SH-SY5Y (cell line): ENCODE measurements around the gene KLK12.

ENCODE experiments used
- GATA2 ChIP-seq: IDR thresholded peaks from 2 replicates; pipeline ENCODE4 v1.6.1; 2011; ENCODE audit warnings: mild to moderate bottlenecking, low read depth, low read length
- GATA3 ChIP-seq: IDR thresholded peaks from 2 replicates; pipeline ENCODE4 v1.6.1; 2011; ENCODE audit warnings: low read depth, mild to moderate bottlenecking, low read length, moderate library complexity

GRCh38 chr19:51001515-51001914 lies 33.3 kb downstream of the KLK12 start, which contains the start of gene KLK8:
- TF ChIP-seq GATA3 (no peak), GATA2 (no peak)
